Frontal cortex (tissue), 4 donors: ENCODE data around the gene ZC3H6. TPM values are rescaled to one million over a fixed set of nuclear protein-coding genes. Genes with fewer than 3 reads are reported as not detected.
"Not testable (repeated sequence)": the region's sequence is repeated elsewhere in the genome, so short reads cannot be mapped to it uniquely, and the experiment has no call there.

ENCODE experiments used
- DNase-seq, 2 donors: peaks; one replicate each; pipeline ENCODE4 v3.0.0; 2012; ENCODE audit warnings: low spot score in 2 of 2
- FAIRE-seq: peaks from 2 replicates; lab custom pipeline; 2012; peaks lifted over from hg19 to GRCh38; lab: Jason Lieb, UNC
- total RNA-seq: library from RNA; depleted of rRNA; stranded (reverse); fragments of >200 nt; gene quantifications from one replicate; pipeline ENCODE4 v1.2.3, GENCODE V29; 2014
- donor health status: control.
- donor health status: control.
- donor health status: control.

ZC3H6 gene
- total RNA-seq, 1 donor from 2014 or later: 19.6 TPM

GRCh38 chr2:112273349-112273748 is 2.0 kb upstream of the ZC3H6 start:
- DNase-seq (no peak), FAIRE-seq (no peak)

GRCh38 chr2:112275887-112276773 is 733 bp downstream of the ZC3H6 start:
- DNase-seq: peak; percentile 79 to 86
- FAIRE-seq: no peak

- DNase-seq (no peak), FAIRE-seq (no peak)
Measured at GRCh38 chr2:112276954-112277353, 1.6 kb downstream of the ZC3H6 start.

GRCh38 chr2:112277596-112278220 is 2.3 kb downstream of the ZC3H6 start:
- no peak for DNase-seq
- no peak for FAIRE-seq

- not testable (repeated sequence) for FAIRE-seq
Measured at GRCh38 chr2:112282066-112282465, 6.7 kb downstream of the ZC3H6 start.

GRCh38 chr2:112283535-112283934 is 8.1 kb downstream of the ZC3H6 start:
- not testable (repeated sequence) for FAIRE-seq, DNase-seq

More at GRCh38 chr2:112282066-112282465, 6.7 kb downstream of the ZC3H6 start:
- not testable (repeated sequence) for DNase-seq

GRCh38 chr2:112290088-112290487 is 14.7 kb downstream of the ZC3H6 start:
- FAIRE-seq (no peak), DNase-seq (no peak)

- no peak for DNase-seq
- no peak for FAIRE-seq
Measured at GRCh38 chr2:112290648-112291047, 15.3 kb downstream of the ZC3H6 start.

- DNase-seq: no peak
- no peak for FAIRE-seq
Measured at GRCh38 chr2:112293636-112294401, 18.4 kb downstream of the ZC3H6 start.

GRCh38 chr2:112295407-112296078 is 20.1 kb downstream of the ZC3H6 start:
- FAIRE-seq (no peak), DNase-seq (no peak)

- FAIRE-seq: no peak
- no peak for DNase-seq
Measured at GRCh38 chr2:112296407-112296806, 21.0 kb downstream of the ZC3H6 start.

GRCh38 chr2:112301171-112301584 is 25.8 kb downstream of the ZC3H6 start:
- FAIRE-seq (no peak), DNase-seq (no peak)

- DNase-seq: no peak
- FAIRE-seq: no peak
Measured at GRCh38 chr2:112301973-112302372, 26.6 kb downstream of the ZC3H6 start.

GRCh38 chr2:112304298-112304941 is 29.0 kb downstream of the ZC3H6 start:
- DNase-seq (no peak), FAIRE-seq (no peak)

GRCh38 chr2:112305132-112305531 is 29.7 kb downstream of the ZC3H6 start:
- no peak for FAIRE-seq

GRCh38 chr2:112310906-112311305 is 35.5 kb downstream of the ZC3H6 start:
- FAIRE-seq (no peak), DNase-seq (no peak)

More at GRCh38 chr2:112305132-112305531, 29.7 kb downstream of the ZC3H6 start:
- no peak for DNase-seq

- no peak for FAIRE-seq
- DNase-seq: no peak
Measured at GRCh38 chr2:112311932-112312331, 36.5 kb downstream of the ZC3H6 start.

- DNase-seq (no peak), FAIRE-seq (no peak)
Measured at GRCh38 chr2:112312821-112313220, 37.4 kb downstream of the ZC3H6 start.

GRCh38 chr2:112314856-112315255 is 39.5 kb downstream of the ZC3H6 start:
- FAIRE-seq: no peak
- no peak for DNase-seq
